Esophagus (tissue), 2 donors: ENCODE data around the gene POP7. TPM values are rescaled to one million over a fixed set of nuclear protein-coding genes. Genes with fewer than 3 reads are reported as not detected.
"Not testable (repeated sequence)": the region's sequence is repeated elsewhere in the genome, so short reads cannot be mapped to it uniquely, and the experiment has no call there.

ENCODE experiments used
- H3K27ac ChIP-seq, 2 donors: one replicate each; pipeline ENCODE4 v1.5.1; 2013; ENCODE audit warnings: low read depth in 2 of 2, mild to moderate bottlenecking in 2 of 2, inconsistent platforms in 1 of 2, low read length in 1 of 2, moderate library complexity in 1 of 2
- H3K27me3 ChIP-seq, 2 donors: one replicate each; pipeline ENCODE4 v1.6.1; 2013; ENCODE audit warnings: low read length in 2 of 2, control low read depth in 1 of 2, mild to moderate bottlenecking in 1 of 2; ENCODE audit not compliant: insufficient read depth in 2 of 2, control insufficient read depth in 1 of 2
- H3K36me3 ChIP-seq, 2 donors: one replicate each; pipeline ENCODE4 v1.6.1; 2013; ENCODE audit warnings: low read length in 1 of 2; ENCODE audit not compliant: control insufficient read depth in 2 of 2, insufficient read depth in 2 of 2
- H3K4me1 ChIP-seq, 2 donors: one replicate each; pipeline ENCODE4 v1.6.1; 2013; ENCODE audit warnings: low read length in 1 of 2; ENCODE audit not compliant: control insufficient read depth in 2 of 2, insufficient read depth in 2 of 2
- H3K4me3 ChIP-seq, 2 donors: one replicate each; pipeline ENCODE4 v1.5.1; 2013; ENCODE audit warnings: low read length in 2 of 2, mild to moderate bottlenecking in 2 of 2, low read depth in 1 of 2, moderate library complexity in 1 of 2
- H3K9me3 ChIP-seq, 2 donors: one replicate each; pipeline ENCODE4 v1.6.1; 2013; ENCODE audit warnings: mild to moderate bottlenecking in 2 of 2, low read depth in 1 of 2, low read length in 1 of 2, moderate library complexity in 1 of 2; ENCODE audit not compliant: control insufficient read depth in 2 of 2, insufficient read depth in 1 of 2
- WGBS, 2 donors: extraction: QIAGEN DNeasy Blood & Tissue Kit; methylation state at CpG; one replicate each; pipeline ENCODE4 v1.1.7; 2013; 5-methylcytosine and 5-hydroxymethylcytosine counted together
- polyA plus RNA-seq, 2 donors: library from polyadenylated mRNA; stranded (reverse); fragments of 200-250 nt; gene quantifications; one replicate each; pipeline ENCODE4 v1.2.3, GENCODE V29; 2013
- donor health status: healthy with polysubstance abuse.
- donor health status: Bipolar disorder and iron deficiency.

The POP7 gene
- polyA plus RNA-seq, 2 donors, result 29.4 to 42.1 TPM

DNA sequence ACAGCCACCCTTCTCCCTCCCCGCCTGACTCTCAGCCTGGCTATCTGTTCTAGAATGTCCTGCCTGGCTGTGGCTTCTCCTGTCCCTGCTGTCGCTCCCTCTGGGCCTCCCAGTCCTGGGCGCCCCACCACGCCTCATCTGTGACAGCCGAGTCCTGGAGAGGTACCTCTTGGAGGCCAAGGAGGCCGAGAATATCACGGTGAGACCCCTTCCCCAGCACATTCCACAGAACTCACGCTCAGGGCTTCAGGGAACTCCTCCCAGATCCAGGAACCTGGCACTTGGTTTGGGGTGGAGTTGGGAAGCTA, 15.5 kb downstream of the POP7 start:
- WGBS, 2 donors, result 80 to 83% methylated on average over 8 of the region's 8 CpGs

DNA sequence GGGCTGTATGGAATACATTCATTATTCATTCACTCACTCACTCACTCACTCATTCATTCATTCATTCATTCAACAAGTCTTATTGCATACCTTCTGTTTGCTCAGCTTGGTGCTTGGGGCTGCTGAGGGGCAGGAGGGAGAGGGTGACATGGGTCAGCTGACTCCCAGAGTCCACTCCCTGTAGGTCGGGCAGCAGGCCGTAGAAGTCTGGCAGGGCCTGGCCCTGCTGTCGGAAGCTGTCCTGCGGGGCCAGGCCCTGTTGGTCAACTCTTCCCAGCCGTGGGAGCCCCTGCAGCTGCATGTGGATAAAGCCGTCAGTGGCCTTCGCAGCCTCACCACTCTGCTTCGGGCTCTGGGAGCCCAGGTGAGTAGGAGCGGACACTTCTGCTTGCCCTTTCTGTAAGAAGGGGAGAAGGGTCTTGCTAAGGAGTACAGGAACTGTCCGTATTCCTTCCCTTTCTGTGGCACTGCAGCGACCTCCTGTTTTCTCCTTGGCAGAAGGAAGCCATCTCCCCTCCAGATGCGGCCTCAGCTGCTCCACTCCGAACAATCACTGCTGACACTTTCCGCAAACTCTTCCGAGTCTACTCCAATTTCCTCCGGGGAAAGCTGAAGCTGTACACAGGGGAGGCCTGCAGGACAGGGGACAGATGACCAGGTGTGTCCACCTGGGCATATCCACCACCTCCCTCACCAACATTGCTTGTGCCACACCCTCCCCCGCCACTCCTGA, 16.7 kb downstream of the POP7 start:
- no peak overlapping the region for H3K27ac ChIP-seq
- no peaks in the 10 kb centered on the region for H3K9me3 ChIP-seq
- H3K27me3 ChIP-seq, result peaks cover 0 to 9% of the 10 kb centered on the region in 2 donors
- peaks cover 3 to 5% of the 10 kb centered on the region in 2 donors for H3K4me1 ChIP-seq
- WGBS, 2 donors, result 81 to 83% methylated on average over 17 of the region's 17 CpGs
- no peak overlapping the region for H3K4me3 ChIP-seq
- H3K36me3 ChIP-seq, result no peaks in the 10 kb centered on the region

More for the DNA sequence above, 15.5 kb downstream of the POP7 start:
- Histone ChIP-seq H3K4me1 (peaks cover 3 to 5% of the 10 kb centered on the region in 2 donors), H3K9me3 (no peaks in the 10 kb centered on the region), H3K4me3 (no peak overlapping the region), H3K27ac (no peak overlapping the region), H3K36me3 (no peaks in the 10 kb centered on the region), H3K27me3 (peaks cover 0 to 9% of the 10 kb centered on the region in 2 donors)

DNA sequence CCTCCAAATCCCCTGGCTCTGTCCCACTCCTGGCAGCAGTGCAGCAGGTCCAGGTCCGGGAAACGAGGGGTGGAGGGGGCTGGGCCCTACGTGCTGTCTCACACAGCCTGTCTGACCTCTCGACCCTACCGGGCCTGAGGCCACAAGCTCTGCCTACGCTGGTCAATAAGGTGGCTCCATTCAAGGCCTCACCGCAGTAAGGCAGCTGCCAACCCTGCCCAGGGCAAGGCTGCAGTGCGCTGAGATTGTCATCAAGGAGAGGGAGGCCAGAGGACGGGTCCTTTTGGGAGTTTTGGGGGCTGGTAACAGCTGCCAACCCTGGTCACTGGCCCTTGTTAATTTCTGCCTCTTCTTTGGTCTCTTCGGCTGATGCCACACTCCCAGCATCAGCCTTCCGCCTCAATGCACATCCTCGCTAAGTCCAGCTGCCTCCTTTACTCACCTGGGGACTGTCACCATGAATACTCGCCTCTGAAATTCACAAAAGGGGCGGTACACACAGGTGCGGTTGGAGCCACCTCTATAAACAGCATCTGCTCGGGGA, 17.9 kb downstream of the POP7 start:
- H3K27ac ChIP-seq, result no peak overlapping the region
- WGBS, 2 donors, result 77 to 81% methylated on average over 16 of the region's 16 CpGs
- H3K4me1 ChIP-seq, result peaks cover 3 to 5% of the 10 kb centered on the region in 2 donors
- no peaks in the 10 kb centered on the region for H3K36me3 ChIP-seq
- H3K27me3 ChIP-seq, result peaks cover 0 to 9% of the 10 kb centered on the region in 2 donors
- no peak overlapping the region for H3K4me3 ChIP-seq
- no peaks in the 10 kb centered on the region for H3K9me3 ChIP-seq

DNA sequence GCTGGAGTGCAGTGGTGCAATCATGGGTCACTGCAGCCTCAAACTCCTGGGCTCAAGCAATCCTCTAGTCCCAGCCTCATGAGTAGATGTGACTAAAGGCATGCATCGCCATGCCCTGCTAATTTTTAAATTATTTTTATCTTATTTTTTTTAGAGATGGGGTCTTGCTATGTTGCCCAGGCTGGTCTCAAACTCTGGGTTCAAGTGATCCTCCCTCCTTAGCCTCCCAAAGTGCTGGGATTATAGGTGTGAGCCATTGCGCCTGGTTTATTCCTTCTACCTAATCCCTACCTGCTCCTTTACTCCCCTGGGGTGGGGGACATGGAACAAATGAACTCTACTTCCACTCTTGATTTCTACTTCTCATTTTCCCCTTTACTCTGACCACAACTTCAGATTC, 18.4 kb downstream of the POP7 start:
- not testable (repeated sequence) for H3K27ac ChIP-seq, H3K27me3 ChIP-seq, H3K9me3 ChIP-seq, H3K4me3 ChIP-seq, H3K36me3 ChIP-seq, H3K4me1 ChIP-seq
- 87 to 91% methylated on average over 2 of the region's 2 CpGs for WGBS, 2 donors

DNA sequence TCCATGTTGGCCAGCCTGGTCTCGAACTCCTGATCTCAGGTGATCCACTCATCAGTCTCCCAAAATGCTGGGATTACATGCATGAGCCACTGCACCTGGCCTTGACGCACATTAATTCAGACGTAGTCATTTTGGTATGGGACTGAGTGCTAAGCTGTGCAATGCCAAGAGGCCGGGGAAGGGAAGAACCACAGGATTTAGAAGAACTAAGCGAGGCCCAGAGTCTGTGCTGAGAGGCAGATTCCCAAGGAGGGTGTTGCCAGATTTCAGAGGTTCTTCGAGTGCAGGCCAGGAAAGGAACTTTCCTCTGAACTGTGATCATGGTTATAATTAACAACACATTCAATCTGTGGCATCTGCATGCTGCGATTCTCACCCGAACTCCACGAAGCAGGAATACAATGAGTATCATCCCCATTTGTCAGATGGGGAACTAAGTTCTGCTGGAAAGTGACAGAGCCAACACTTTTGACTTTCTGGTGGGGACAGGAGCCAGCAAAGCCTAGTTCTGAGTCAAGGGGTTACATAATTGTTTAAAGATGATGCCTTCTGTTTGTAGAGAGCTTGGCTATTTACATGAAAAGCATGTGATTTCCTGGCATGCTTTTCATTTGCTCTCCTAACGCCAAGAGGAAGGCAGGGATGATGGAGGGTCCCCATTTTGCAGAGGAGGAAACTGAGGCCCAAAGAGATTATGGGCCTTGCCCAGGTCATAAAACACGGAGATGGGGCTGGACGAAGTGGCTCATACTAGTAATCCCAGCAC, 21.3 kb downstream of the POP7 start:
- 49 to 53% methylated on average over 12 of the region's 12 CpGs for WGBS, 2 donors
- H3K27me3 ChIP-seq, result no peaks in the 10 kb centered on the region
- H3K9me3 ChIP-seq, result no peaks in the 10 kb centered on the region
- H3K36me3 ChIP-seq, result no peaks in the 10 kb centered on the region
- no peak overlapping the region for H3K27ac ChIP-seq
- no peaks in the 10 kb centered on the region for H3K4me1 ChIP-seq
- H3K4me3 ChIP-seq, result no peak overlapping the region

DNA sequence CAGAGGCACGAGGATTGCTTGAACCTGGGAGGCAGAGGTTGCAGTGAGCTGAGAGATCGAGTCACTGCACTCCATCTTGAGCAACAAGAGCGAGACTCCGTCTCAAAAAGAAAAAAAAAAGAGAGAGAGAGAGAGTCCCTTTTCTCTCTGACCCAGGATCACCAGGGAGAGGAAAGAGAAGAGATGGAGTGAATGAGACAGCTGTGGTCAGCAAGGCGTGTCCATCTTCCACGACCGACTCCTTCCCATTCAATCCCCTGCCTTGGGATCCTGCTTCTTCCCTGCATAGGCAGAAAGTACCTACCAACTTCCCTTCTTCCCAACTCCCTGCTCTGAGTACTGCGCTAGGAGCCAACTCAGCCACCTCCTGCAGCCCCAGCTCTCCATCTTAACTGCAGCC, 22.3 kb downstream of the POP7 start:
- 77 to 84% methylated on average over 8 of the region's 8 CpGs for WGBS, 2 donors
- H3K27ac ChIP-seq, result no peak overlapping the region
- H3K27me3 ChIP-seq, result no peaks in the 10 kb centered on the region
- no peak overlapping the region for H3K4me3 ChIP-seq
- no peaks in the 10 kb centered on the region for H3K9me3 ChIP-seq
- H3K36me3 ChIP-seq, result no peaks in the 10 kb centered on the region
- H3K4me1 ChIP-seq, result no peaks in the 10 kb centered on the region

DNA sequence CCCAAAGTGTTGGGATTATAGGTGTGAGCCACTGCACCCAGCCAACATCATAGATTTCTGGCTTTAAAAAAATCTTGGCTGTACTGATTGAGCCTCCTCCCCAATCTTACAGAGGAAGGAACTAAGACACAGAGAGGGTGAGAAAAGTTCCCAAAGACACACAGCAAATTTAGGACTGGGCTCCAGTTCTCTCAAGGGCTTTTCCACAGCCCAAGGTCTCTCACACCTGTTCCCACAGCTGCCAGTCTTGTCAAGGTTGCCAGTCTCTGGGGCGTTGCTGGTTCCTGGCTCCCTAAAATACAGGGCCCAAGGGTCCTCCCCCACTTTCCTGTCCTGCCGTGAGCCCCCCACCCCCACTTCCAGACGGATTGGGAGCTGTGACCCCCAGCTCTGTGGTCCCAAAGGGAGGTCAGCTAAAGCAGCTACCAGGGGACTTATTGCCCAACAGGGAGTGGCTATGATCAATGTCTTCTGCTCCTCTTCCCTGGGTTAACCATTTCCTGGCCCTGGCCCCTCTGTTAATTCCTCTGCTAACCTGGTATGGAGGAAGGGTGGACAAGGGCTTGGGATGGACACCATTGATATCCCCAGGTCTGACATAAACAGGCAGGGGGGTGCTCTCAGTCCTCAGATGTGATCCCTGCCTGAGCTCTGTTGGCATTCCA, 24.3 kb downstream of the POP7 start:
- H3K27me3 ChIP-seq, result no peaks in the 10 kb centered on the region
- H3K27ac ChIP-seq, result no peak overlapping the region
- no CpG with 5 or more reads among the region's 3 CpGs for whole genome bisulfite sequencing, 2 donors
- H3K9me3 ChIP-seq, result no peaks in the 10 kb centered on the region
- no peaks in the 10 kb centered on the region for H3K36me3 ChIP-seq
- no peaks in the 10 kb centered on the region for H3K4me1 ChIP-seq
- no peak overlapping the region for H3K4me3 ChIP-seq

DNA sequence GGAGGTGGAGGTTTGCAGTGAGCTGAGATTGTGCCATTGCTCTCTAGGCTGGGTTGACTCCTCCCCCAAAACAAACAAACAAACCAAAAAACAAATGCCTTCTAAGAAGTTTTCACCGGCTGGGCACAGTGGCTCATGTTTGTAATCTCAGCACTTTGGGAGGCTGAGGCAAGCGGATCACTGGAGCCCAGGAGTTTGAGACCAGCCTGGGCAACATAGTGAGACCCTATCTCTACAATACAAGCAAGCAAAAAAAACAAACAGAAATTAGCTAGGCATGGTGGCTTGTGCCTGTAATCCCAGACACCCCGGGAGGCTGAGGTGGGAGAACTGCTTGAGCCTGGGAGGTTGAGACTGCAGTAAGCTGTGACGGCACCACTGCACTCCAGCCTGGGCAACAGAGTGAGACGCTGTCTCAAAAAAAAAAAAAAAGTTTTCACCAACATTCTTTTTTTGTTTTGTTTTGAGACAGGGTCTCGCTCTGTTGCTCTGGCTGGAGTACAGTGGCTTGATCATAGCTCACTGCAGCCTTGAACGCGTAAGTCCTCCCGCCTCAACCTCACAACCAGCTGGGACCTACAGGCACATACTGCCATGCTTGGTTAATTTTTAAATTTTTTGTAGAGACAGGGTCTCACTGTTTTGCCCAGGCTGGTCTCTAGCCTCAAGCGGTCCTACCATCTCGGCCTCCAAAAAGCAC, 26.2 kb downstream of the POP7 start:
- Histone ChIP-seq H3K27ac (no peak overlapping the region), H3K36me3 (no peaks in the 10 kb centered on the region), H3K4me3 (no peak overlapping the region), H3K9me3 (no peaks in the 10 kb centered on the region), H3K4me1 (no peaks in the 10 kb centered on the region), H3K27me3 (no peaks in the 10 kb centered on the region)
- WGBS, 2 donors, result 87% methylated on average over 8 of the region's 11 CpGs; no CpG with 5 or more reads in 1 of the 2 donors

DNA sequence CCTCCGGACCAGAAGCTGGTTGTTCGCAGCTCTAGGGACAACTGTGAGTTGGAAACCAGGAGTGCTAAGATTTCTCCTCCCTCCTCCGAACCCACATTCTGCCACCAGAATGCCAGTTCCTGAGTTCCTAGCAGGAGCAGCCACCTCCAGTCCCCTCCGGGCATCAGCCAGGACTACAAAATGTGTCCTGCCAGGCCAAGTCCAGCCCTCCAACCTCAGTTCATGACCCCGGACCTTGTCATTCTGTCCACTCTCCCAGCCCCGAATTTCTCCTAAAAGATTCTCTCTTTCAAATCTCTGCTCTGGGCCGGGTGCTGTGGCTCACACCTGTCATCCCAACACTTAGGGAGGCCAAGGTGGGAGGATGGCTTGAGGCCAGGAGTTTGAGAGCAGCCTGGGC, 29.8 kb downstream of the POP7 start:
- Histone ChIP-seq H3K9me3 (no peaks in the 10 kb centered on the region), H3K36me3 (no peaks in the 10 kb centered on the region), H3K4me3 (no peak overlapping the region), H3K27ac (no peak overlapping the region), H3K4me1 (no peaks in the 10 kb centered on the region), H3K27me3 (no peaks in the 10 kb centered on the region)
- 68% methylated on average over 3 of the region's 7 CpGs; no CpG with 5 or more reads in 1 of the 2 donors for WGBS, 2 donors
